NT2/D1 (cell line): ENCODE measurements around the gene EPX.

Source experiments
- SUZ12 ChIP-seq: IDR thresholded peaks from 2 replicates; pipeline ENCODE4 v1.6.1; 2011; ENCODE audit not compliant: insufficient read length, insufficient read depth; ENCODE audit errors: extremely low read depth
- YY1 ChIP-seq: IDR thresholded peaks from 2 replicates; pipeline ENCODE4 v1.6.1; 2011; ENCODE audit not compliant: insufficient read length, insufficient read depth
- ZNF274 ChIP-seq: IDR thresholded peaks from 2 replicates; pipeline ENCODE4 v1.6.1; 2011; ENCODE audit warnings: mild to moderate bottlenecking, low read depth, low read length

DNA sequence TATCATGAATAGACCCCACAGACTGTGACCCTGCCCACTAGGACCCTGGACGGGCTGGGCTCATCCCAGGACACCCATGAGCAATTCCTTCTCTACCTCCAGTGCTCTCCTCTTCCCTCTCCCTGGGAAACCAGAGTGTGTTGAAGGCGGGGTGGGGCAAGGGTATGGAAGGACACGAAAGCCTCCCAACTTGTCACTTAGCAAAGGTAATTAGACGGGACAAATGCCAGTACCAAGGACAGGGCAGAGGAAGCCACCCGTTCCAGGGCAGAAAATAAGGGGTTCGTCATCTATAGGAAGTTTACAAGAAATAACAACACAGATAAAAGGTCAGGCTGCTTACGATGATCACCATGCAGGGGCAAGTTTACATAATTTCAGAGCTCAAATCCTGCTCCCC is 4.9 kb upstream of the EPX start:
- TF ChIP-seq ZNF274 (no peak), SUZ12 (no peak), YY1 (no peak)
